Activated naive CD4-positive, alpha-beta T cell (primary cell): ENCODE data around the gene NAB1.
A peak's percentile ranks its signal among the peaks of the same experiment; 100 is the strongest.
"Not testable (repeated sequence)": the region's sequence is repeated elsewhere in the genome, so short reads cannot be mapped to it uniquely, and the experiment has no call there.

ENCODE experiments used
- DNase-seq, 4 experiments: peaks; one replicate each; lab custom pipeline; 2025; lab: John Stamatoyannopoulos, UW

Gene NAB1

GRCh38 chr2:190649035-190649797 lies at the start of gene NAB1:
Gene NAB1, plus strand, starts transcription at chr2:190649083. Its CDS starts 10,094 bp downstream, at chr2:190659177.
- peak; percentile 16 to 53 (median 32) for DNase-seq

- DNase-seq = no peak
Measured at GRCh38 chr2:190599546-190600220, 49.2 kb upstream of the NAB1 start.

DNA sequence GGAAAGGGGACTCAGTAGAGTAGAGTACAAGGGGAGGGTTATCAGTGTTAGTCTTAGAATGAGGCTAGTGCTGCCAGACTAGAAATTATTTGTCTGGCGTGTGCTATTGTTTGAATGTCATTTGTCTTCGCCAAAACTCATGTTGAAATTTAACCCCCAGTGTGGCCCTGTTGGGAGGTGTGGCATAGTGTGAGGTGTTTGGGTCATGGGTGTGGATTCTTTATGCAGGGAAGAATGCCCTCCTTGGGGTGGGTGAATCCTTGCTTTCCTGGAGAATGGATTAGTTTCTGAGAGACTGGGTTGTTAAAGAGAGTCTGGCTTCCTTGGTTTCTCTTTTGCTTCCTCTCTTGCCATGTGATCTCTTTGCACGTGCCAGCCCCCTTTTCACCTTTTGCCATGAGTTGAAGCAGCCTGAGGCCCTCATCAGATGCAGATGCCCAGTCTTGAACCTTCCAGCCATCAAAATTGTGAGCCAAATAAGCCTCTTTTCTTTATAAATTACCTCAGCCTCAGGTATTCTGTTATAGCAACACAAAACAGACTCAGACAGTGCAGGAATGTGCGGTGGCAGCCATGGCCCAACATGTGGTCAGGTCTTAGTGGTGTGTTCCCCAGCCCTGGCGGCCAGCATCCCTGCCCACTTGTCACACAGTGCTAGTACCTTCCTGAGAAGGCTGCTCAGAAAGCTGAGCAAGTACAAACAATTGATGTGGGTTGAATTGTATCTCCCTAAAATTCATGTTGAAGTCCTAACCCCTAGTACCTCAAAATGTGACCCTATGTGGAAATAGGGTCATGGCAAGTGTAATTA lies 48.4 kb upstream of the NAB1 start:
- no peak for DNase-seq

DNA sequence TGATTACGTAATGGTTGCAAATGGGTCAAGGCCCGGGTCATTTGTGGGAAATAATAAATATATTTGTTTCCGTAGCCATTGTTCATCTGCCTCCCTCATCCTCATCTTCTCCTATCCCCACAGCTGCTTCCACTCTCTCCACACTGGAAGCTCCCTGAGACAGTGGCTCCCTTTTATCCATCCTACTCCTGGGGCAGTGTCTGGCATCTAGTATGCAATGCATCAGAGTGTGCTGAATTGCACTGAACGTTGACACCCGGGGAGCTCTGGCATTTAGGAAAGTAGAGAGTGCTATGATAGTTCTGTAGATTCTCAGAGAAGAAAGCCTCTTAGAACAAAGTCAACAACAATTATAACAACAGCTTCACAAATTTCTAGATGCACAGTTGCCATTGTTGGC lies 45.5 kb upstream of the NAB1 start:
- no peak for DNase-seq

DNA sequence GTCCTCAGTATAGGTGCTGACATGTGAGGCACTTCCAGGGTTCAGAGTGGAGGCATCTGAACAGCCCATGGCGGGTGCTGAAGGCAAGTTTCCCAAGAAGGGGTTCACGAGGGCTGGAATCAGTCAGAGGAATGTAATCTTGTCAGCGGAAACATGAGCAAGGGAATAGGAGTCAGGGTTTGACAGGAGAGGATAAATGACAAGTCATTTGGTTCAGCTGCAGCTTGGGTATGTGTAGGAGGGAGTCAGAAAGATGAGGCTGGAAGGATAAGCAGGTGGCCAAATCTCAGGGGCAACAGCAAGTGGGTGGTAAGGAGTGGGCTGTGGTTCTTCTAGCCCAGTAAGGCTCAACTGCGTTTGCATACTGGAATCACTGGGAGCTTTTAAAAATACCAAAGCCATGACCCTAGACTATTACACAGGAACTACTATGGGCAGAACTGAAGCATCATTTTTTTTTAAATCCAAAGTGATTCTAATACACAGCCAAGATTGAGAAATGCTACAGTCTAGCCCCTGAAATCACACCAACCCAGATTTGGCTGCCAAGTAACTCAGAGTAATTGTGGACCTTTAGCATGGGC lies 41.8 kb upstream of the NAB1 start:
- no peak for DNase-seq

- DNase-seq = no peak
Measured at GRCh38 chr2:190607657-190608357, 41.1 kb upstream of the NAB1 start.

DNA sequence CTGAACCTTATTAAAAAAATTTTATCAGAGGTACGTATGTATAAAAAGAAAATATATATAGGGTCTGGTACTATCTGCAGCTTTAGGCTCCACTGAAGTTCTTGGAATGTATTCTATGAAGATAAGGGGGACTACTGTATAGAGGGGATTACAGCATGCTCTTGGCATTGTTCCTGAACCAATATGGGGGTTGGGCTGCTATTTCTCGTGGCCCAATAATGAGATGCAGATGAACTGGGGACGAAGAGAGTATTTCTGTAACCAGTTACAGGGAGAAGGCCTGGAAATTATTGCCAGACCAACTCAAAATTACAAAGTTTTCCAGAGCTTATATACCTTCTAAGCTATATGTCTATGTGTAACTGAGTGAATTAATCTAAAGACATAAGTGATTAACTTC lies 40.0 kb upstream of the NAB1 start:
- not testable (repeated sequence) for DNase-seq

DNA sequence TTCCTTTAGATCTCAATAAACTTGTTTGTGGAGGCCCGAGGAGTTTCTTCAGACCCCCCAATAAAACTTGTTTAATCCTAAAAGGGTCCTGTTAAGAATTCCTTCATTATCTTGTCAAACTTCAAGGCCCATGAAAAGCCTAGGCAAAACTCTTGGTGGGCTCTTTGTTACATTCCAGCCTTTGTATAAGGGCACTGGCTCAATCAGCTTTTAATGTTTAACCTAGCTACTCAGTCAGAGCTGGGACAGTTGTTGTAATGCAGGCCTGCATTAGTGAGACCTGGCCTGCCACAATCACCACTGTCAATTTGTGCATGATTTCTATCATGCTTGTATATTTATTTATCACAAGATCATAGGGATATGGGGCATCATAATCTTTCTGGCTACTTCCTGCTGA lies 39.5 kb upstream of the NAB1 start:
- DNase-seq = not testable (repeated sequence)

DNA sequence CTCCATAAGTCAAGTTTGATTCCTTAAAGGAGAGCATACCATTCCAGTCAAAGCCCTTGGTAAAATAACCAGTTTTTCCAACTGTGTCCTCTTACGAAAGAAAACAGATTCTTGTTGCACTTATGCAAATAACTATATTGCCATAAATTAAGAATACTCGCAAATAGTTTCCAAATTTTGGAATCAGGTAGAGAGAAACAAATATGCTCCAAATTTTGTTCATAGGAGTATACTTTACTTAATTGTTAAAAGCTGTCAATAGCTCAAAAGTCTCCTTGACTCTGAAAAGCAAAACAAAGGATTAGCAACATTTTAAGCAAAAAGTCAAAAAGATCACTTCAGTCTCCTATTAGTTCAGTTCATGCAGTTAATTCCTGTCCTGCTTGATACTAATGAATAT lies 38.4 kb upstream of the NAB1 start:
- not testable (repeated sequence) for DNase-seq

GRCh38 chr2:190615555-190616200 lies 33.2 kb upstream of the NAB1 start:
- DNase-seq = no peak

DNA sequence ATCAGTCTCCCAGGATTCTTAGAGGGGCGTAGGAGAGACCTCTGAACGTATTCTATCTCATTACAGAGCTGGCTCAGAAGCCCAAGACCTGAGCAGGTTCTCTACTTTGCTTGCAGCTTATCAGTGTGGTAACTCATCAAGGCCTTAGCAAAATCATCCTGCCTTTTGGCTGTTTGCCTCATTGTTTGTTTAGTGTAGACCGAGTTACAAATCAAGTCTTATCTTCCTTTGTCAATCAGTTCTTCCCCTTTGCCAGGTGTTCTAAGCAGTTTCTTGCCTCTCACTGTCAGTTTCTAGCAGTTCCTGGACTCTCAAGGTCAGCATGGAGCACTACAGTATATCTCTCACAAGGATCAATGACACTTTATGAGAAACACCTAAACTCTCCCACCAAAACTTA lies 30.9 kb upstream of the NAB1 start:
- DNase-seq = no peak

DNA sequence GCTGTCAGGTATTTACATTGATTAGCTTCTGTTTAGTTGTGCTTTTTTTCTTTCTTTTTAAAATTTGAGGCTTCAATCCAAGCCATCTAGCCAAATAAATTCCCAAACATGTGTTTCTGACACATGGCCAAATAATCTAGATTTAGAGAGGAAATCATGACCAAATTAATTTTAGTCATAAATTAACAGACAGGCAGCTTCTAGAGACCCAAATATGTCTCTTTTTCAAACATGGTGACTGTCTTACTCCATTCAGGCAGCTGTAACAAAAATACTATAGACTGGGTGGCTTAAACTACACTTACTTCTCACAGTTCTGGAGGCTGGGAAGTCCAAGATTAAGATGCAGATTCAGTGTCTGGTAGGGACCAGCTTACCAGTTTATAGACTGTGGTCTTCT lies 23.2 kb upstream of the NAB1 start:
- no peak for DNase-seq

DNA sequence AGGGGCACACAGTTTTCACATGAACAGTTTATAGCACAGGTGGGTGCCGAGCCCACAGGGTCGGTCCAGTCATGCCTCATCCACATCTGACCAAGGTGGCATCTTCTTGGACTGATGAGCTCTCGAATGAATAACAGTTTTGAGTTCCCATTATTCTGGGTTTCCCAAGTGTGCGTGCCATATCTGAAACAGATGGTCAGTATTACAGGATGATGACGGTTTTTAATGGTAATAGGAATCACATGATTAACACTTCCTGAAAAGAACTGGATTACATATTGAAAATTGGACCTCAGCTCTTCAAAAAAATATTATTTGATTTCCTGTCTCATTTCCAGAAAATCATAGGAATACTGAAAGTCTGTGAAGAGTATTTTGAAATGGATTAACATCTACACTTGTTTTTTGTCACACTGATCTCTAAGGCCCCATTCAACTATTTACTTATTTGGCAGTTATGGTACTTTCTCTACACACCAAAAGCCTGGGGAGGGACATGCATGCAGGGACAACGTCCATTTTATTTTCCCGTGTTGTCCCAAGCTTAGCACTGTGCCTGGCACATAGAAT lies 22.2 kb upstream of the NAB1 start:
- DNase-seq = no peak

GRCh38 chr2:190627448-190628412 lies 21.2 kb upstream of the NAB1 start:
- peak in 1 of 4 experiments; percentile 7 for DNase-seq

- DNase-seq = no peak
Measured at GRCh38 chr2:190628591-190629319, 20.1 kb upstream of the NAB1 start.

DNA sequence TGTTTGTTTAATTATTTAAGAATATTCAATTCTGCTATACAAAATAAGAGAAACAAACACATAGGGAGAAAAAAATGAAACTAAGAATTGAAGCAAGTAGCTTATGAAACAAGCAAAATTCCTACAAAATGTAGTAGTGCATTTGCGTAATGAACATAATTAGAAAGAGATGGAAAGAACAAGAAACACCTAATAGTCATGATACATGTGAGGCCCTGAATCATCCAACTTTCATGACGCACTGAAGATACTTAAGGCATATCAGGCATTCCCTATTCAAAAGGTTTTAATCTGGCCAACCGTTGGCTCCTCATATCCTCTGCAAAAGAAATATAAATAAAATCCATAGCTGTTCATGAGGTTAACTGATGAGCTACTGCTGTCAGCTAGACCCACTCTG lies 14.5 kb upstream of the NAB1 start:
- no peak for DNase-seq

DNA sequence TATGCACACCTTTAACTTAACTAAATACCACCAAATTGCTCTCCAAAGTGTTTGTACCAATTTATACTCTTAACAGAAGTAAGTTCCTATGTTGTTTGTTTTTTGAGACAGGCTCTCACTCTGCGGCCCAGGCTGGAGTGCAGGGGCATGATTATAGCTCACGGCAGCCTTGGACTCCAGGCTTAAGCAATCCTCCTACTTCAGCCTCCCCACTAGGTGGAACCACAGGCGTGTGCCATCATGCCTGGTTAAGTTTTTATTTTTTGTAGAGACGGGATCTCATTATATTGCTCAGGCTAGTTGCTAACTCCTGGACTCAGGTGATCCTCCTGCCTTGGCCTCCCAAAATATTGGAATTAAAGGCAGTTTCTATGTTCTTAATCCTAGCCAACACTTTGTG lies 13.1 kb upstream of the NAB1 start:
- DNase-seq = no peak

DNA sequence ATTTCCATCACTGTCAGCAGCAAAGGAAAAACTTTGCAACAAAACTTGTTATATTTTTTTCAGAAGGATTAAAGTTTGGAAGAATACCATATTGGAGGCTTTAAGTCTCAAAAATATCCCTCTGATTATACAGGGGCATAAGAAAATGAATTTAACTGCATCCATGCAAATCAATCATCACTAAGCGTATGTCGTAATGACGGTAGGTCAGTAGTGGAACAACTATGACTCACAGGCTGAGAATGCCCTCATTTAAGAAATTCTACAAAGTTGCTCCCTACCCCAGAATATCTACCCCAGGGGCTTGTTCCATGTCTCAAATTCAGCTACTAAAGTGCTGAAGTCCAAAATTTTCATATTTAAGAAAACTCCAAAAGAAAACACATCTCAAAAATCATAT lies 12.5 kb upstream of the NAB1 start:
- DNase-seq = no peak

- DNase-seq = no peak
Measured at GRCh38 chr2:190637281-190637734, 11.6 kb upstream of the NAB1 start.
